ENCODE measurements around the gene CDC42EP4. TPM values are rescaled to one million over a fixed set of nuclear protein-coding genes. Genes with fewer than 3 reads are reported as not detected.
A peak's percentile ranks its signal among the peaks of the same experiment; 100 is the strongest.

CDC42EP4 gene
- total and polyA plus RNA-seq, 2 donors from 2014 or later, result 26.2 to 76.9 TPM

- H3K9me3 ChIP-seq (ENCODE audit: control insufficient read depth in 2 of 3, insufficient read depth in 1 of 3, low read length in 3 of 3), result no peaks in the 10 kb centered on the region
- H3K9ac ChIP-seq (ENCODE audit: low read length in 3 of 3), result no peak overlapping the region
- DNase-seq (peak in 1 of 5 donors; percentile 35), FAIRE-seq (no peak)
- TF ChIP-seq CTCF (IDR thresholded peaks at IDR 0.05; ENCODE audit: borderline replicate concordance, extremely low read depth, insufficient read depth), result no peak
- peaks cover 0 to 3% (median 0%) of the 10 kb centered on the region in 3 donors for H3K4me1 ChIP-seq (ENCODE audit: control insufficient read depth in 2 of 3, insufficient read depth in 2 of 3, low read depth in 1 of 3, low read length in 3 of 3)
- H3K27ac ChIP-seq (ENCODE audit: low read depth in 2 of 2, low read length in 2 of 2), result no peak overlapping the region
- intact Hi-C loops (cut with DNase I), result no loop called here
- H3K27me3 ChIP-seq (ENCODE audit: control insufficient read depth, insufficient read depth, low read length), result no peaks in the 10 kb centered on the region
- H3K36me3 ChIP-seq (ENCODE audit: control insufficient read depth in 2 of 3, insufficient read depth in 3 of 3, low read length in 3 of 3), result no peaks in the 10 kb centered on the region
- H3K4me3 ChIP-seq (ENCODE audit: low read length in 3 of 3), result no peak overlapping the region
These were observed 35.5 kb upstream of the CDC42EP4 start for GRCh38 chr17:73347351-73347750.

DNA sequence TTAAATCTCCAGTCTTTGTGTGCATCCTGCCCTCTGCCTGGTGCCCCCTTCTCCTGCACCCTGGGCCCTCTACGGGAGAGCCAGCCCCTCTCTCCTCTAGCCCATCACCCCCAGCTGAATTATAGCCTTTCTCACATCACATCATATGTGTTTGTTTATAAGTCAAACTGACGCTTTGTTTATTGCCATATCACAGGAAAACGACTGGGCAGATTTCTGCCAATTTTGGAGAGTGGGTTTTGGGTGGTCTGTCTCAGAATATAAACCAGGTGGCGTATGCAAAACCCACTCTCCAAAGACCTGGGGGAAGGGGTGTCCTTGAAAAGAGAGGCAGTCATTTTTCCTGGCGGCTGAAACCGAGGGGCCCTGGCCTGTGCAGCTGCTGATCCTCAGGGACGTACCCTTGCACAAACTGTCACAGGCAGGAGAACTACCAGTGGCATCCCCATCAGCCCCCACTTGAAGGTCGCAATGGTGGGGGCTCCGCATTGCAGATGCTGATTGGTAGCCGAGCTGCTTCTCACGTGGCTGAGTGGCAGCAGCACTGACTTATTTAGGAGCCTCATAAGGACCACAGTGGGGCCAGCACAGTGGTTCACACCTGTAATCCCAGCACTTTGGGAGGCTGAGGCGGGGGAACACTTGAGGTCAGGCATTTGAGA is 34.8 kb upstream of the CDC42EP4 start:
- no peak for DNase-seq
- Histone ChIP-seq H3K9me3 (ENCODE audit: control insufficient read depth in 2 of 3, insufficient read depth in 1 of 3, low read length in 3 of 3) (no peaks in the 10 kb centered on the region), H3K9ac (ENCODE audit: low read length in 3 of 3) (no peak overlapping the region), H3K36me3 (ENCODE audit: control insufficient read depth in 2 of 3, insufficient read depth in 3 of 3, low read length in 3 of 3) (no peaks in the 10 kb centered on the region), H3K4me3 (ENCODE audit: low read length in 3 of 3) (no peak overlapping the region), H3K27me3 (ENCODE audit: control insufficient read depth, insufficient read depth, low read length) (no peaks in the 10 kb centered on the region), H3K4me1 (ENCODE audit: control insufficient read depth in 2 of 3, insufficient read depth in 2 of 3, low read depth in 1 of 3, low read length in 3 of 3) (peaks cover 0 to 8% (median 1%) of the 10 kb centered on the region in 3 donors), H3K27ac (ENCODE audit: low read depth in 2 of 2, low read length in 2 of 2) (no peak overlapping the region)
- intact Hi-C loops (cut with DNase I), result no loop called here
- no peak for TF ChIP-seq CTCF (IDR thresholded peaks at IDR 0.05; ENCODE audit: borderline replicate concordance, extremely low read depth, insufficient read depth)
- no peak for FAIRE-seq

DNA sequence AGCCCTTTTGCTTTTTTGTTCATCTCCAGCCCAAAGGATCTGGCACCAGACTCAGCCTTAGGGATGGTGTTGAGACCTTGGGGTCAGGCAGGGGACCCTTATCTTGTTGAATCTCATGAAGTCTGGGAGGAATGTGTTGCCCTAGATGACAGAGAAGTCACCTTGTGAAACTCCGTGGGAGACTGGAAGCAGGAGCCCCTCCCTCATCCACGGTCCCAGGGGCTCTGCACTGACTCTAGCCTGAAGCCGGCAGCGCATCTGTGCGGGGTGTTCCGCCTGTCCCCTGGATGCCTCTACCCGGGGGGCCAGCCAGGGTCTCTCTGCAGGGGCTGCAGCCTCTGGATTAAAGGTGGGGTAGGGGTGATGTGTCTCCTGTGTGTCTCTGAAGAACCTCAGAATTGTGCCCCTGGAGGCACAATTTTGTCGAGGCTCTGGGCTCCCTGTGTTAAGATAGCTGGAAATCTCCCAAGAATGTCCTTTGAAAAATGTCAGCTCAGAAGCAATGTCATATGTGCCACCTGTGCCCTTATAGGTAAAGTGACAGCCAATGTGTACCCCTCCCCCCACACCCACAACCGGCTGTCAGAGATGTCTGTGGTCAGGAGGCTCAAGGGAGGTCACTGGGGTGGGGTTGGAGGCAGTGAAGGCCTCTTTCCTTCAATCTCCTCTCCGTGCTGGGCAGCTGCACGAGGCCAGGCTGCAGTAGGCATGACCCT is 32.1 kb upstream of the CDC42EP4 start:
- Histone ChIP-seq H3K27ac (ENCODE audit: low read depth in 2 of 2, low read length in 2 of 2) (no peak overlapping the region), H3K9me3 (ENCODE audit: control insufficient read depth in 2 of 3, insufficient read depth in 1 of 3, low read length in 3 of 3) (no peaks in the 10 kb centered on the region), H3K4me3 (ENCODE audit: low read length in 3 of 3) (no peak overlapping the region), H3K4me1 (ENCODE audit: control insufficient read depth in 2 of 3, insufficient read depth in 2 of 3, low read depth in 1 of 3, low read length in 3 of 3) (peaks cover 0 to 10% (median 2%) of the 10 kb centered on the region in 3 donors), H3K9ac (ENCODE audit: low read length in 3 of 3) (no peak overlapping the region), H3K36me3 (ENCODE audit: control insufficient read depth in 2 of 3, insufficient read depth in 3 of 3, low read length in 3 of 3) (no peaks in the 10 kb centered on the region), H3K27me3 (ENCODE audit: control insufficient read depth, insufficient read depth, low read length) (no peaks in the 10 kb centered on the region)
- intact Hi-C loops (cut with DNase I), result no loop called here
- DNase-seq, result peak in 1 of 5 donors; percentile 73
- FAIRE-seq, result no peak
- TF ChIP-seq CTCF (IDR thresholded peaks at IDR 0.05; ENCODE audit: borderline replicate concordance, extremely low read depth, insufficient read depth), result no peak
